NCI-H460 (cell line): ENCODE results near the gene SPATA3. TPM values are rescaled to one million over a fixed set of nuclear protein-coding genes. Genes with fewer than 3 reads are reported as not detected.
"Not testable (repeated sequence)": the region's sequence is repeated elsewhere in the genome, so short reads cannot be mapped to it uniquely, and the experiment has no call there.

Source experiments
- DNase-seq: peaks from one replicate; pipeline ENCODE4 v3.0.0-alpha.2; 2016; ENCODE audit warnings: low read depth; ENCODE audit errors: extremely low read depth
- total RNA-seq: library from RNA; depleted of rRNA; stranded (reverse); fragments of >200 nt; shearing (Covaris generic); gene quantifications from 2 replicates; pipeline ENCODE4 v1.2.3, GENCODE V29; 2014

SPATA3 gene
- total RNA-seq, 1 experiment from 2014 or later, result not detected

DNA sequence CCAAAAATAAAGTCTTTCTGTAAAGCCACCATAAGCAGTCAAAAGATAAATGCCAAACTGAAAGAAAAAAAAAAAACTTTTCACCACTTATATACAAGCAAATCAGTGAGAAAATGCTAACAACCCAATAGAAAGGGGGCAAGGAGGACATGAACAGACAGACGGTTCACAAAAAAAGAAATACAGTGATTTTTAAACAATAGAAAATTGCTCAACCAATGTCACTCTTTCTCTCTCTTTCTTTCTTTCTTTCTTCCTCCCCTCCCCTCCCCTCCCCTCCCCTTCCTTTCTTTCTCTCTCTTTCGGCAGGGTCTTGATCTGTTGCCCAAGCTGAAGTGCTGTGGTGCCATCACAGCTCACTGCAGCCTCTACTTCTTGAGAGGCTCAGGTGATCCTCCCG lies 28.8 kb upstream of the SPATA3 start:
- DNase-seq, result no peak

DNA sequence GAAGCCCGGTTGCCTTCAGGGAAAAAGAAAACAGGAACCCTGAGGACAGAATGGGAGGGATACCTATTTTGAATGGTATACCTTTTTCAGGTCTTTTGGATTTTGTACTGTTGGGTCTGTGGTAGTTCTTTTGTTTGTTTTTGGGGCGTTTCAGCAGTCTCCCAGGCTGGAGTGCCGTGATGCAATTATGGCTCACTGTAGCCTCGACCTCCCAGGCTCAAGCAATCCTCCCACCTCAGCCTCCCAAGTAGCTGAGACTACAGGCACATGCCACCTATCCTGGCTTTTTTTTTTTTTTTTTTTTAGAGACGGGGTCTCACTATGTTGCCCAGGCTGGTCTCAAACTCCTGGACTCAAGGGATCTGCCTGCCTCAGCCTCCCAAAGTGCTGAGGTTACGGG lies 27.6 kb upstream of the SPATA3 start:
- DNase-seq, result not testable (repeated sequence)

DNA sequence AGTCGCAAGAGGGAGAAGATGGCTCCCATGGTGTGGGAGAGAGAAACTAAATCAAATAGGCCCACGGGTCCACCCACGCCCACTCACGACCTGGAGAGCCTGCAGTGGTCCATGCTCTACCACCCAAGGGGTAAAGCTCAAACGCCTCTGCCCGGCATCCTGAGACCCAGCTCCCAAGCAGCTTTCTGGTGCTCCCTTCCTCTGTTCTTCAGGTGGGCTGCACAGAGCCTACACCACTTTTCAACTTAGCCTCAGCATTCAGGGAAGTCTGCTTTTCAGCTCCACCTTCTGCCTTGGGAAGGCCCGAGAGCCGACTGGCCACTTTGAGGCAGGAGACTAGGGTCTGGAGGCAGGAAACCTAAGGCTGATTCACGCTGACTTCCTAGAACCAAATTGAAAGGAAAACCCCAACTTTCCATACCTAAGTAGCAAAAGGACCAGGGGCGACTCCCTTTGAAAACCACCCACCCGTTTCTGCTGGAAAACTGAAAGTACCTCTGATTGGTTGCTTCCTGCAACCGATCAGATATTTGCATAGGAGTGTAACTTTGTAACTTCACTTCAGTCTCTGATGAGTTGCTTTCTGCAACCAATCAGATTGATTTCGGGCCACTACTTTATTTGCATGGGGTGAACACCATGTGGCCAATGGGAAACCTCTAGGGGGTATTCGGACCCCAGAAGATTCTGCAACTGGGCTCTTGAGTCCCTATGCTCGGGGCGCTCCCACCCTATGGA lies 26.8 kb upstream of the SPATA3 start:
- DNase-seq, result no peak

DNA sequence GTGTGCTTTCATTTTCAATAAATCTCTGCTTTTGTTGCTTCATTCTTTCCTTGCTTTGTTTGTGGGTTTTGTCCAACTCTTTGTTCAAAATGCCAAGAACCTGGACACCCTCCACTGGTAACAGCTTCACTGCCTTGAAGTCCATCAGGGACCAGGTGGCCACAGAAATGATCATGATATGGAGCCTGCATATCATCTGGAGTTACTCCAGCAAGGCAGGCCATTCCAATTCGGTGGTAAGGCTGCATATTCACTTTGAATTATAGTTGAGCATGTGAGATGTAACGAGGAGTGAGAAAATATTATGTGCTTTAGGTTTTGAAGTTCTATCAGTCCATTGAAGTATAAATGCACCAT lies 26.3 kb upstream of the SPATA3 start:
- no peak for DNase-seq

DNA sequence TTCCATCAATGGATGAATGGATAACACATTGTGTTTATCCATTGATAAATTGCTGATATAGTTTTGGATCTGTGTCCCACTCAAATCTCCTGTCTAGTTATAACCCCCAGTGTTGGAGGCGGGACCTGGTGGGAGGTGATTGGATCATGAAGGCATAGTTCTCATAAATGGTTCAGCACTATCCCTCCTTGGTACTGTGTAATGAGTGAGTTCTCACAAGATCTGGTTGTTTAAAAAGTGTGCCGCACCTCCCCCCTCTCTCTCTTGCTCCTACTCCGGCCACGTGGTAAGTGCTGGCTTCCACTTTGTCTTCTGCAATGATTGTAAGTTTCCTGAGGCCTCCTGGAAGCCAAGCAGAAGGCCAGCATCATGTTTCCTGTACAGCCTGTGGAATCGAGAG lies 23.9 kb upstream of the SPATA3 start:
- no peak for DNase-seq

DNA sequence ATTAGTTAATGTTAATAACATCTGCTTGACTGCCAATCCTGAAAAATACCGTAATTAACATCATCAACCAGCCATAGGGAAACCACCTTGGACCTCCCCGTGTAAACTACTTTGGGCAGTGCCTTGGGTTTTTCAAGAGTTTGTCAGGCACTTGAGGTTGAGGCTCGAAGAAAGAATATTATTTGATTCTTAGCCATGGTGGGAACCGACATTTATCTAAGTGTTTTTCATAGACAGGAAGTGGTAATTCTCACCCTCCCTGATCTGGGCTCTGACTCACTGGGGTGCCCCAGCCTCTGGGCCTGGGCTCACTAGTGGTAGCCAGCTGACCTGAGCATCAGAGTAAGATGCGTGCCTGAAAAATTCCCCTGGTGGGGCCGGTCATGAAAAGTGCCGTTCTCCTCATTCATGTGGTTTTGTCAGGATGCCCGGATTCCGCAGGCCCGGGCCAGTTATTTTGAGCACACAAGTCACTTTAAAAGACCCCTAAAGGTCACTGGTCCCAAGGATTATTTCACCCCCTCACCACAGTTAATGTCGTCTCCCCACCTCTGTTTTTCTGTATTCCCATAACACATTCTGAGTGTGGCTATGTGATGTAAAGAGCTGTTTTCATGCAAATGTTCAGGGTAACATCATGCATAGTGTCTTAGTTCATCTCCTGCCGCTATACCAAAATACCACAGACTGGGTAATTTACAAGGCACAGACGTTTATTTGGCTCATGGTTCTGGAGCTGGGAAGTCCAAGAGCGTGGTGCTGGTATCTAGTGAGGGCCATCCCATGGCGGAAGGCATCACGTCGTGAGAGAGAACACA lies 21.6 kb upstream of the SPATA3 start:
- no peak for DNase-seq

DNA sequence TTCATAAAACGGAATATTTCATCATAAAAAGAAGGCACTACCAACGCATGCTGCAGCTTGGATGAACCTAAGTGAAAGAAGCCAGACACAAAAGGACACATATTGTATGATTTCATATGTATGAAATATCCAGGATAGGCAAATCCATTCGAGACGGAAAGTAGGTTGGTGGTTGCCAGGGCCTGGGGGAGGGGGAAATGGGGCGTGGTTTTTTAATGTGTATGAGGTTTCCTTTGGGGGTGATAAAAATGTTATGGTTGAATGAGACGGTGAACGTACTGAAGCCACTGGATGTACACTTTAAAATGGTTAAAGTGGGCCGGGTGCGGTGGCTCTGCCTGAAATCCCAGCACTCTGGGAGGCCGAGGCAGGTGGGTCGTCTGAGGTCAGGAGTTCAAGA lies 20.0 kb upstream of the SPATA3 start:
- no peak for DNase-seq

DNA sequence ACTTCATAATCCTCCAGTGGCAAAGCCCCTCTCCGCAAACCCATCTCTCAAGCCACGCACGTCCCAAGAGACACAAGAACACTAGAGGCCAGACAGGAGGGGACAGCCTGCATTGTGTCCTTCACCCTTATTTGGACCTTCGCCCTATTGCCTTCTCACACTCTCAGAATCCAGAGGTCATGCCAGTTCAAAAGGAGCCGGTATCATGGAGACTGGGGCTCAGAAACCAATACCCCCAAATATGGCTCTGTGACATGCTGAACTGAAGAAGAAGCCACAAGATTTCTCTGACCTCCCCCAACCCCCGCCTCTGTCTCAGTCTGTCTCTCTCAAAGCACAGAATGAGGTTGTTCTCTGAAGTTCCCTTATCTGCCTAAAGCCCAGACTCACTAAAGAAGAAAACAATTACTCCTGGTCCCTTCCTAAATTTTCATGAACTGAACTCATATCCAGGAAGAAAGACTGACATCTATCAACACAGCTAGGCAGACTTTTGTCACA lies 19.2 kb upstream of the SPATA3 start:
- DNase-seq, result no peak

DNA sequence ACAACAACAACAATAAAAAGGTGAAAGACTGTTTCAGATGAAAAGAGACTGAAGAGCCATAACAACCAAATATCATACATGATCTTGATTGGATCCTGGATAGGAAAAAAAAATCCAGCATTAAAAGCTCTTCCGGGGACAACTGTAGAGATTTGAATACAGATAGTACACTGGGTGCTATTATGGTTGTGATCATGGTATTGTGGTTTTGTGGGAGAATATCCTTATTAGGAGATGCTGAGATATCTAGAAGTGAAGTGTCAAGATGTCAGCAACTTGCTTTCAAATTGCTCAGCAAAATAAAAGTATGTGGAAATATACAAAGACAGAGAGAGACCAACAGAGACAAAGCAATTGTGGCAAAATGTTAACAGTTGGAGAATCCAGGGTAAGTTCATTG lies 15.5 kb upstream of the SPATA3 start:
- DNase-seq, result no peak

DNA sequence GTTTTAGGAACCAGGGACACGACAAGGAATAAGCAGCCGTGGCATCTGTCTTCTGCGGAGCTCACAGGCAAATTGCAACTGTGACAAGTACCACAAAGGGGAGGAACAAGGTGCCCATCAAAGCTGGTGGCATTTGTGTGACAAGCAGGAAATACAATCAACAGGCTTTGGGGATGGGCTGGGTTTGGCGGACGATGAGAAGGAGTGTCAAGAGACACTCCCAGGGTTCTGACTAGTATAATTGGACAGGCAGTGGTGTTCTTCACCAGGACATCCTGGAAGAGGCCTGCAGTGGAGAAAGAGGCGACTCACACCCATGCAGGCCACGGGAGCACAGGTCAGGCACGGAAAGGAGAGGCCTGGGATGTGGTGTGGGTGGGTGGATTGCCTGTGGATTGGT lies 14.2 kb upstream of the SPATA3 start:
- DNase-seq, result no peak

DNA sequence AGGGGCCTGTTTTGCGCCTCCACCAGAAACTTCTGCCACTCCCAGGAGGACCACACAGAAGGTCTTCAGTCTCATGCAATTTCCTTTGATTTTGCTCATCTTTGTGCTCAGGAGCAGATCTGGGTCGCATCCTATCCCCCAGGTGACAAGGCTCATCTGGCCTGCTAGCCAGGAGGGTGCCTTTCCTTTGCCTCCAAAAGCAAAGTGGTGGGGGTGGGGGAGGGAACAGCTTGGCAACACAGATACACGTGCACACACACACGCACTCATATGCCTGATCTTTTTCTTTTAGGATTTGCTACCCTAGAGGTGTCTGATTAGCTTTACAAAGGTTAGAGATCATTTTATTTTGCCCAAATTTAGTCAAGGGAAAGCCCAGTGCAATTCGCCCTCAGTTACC lies 13.8 kb upstream of the SPATA3 start:
- DNase-seq, result no peak

DNA sequence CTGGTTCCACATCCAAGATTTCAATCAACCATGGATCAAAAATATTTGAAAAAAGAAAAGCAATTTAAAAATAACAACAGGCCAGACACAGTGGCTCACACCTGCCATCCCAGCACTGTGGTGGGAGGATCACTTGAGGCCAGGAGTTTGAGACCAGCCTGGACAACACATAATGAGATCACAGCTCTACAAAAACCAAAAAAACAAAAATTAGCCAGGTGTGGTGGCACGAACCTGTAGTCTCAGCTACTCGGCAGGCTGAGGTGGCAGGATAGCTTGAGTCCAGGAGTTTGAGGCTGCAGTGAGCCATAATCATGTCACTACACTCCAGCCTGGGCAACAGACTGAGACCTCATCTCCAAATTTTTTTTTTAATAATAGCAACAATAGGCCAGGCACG lies 13.4 kb upstream of the SPATA3 start:
- no peak for DNase-seq

DNA sequence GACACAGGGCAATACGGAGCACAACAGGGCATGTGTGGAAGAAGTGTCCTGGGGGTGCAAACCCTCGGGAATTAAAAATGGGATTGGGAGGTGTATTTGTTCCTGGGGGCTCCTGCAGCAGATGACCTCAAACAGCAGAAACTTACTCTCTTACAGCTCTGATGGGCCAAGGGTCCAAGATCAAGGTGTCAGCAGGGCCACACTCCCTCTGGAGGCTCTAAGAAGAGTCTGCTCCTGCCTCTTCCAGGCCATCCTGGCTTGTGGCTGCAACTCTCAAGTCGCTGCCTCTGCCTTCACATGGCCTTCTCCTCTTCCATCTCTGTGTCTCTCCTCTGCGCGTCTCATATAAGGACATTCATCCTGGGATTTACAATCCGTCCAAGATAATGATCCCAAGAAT lies 12.4 kb upstream of the SPATA3 start:
- no peak for DNase-seq

DNA sequence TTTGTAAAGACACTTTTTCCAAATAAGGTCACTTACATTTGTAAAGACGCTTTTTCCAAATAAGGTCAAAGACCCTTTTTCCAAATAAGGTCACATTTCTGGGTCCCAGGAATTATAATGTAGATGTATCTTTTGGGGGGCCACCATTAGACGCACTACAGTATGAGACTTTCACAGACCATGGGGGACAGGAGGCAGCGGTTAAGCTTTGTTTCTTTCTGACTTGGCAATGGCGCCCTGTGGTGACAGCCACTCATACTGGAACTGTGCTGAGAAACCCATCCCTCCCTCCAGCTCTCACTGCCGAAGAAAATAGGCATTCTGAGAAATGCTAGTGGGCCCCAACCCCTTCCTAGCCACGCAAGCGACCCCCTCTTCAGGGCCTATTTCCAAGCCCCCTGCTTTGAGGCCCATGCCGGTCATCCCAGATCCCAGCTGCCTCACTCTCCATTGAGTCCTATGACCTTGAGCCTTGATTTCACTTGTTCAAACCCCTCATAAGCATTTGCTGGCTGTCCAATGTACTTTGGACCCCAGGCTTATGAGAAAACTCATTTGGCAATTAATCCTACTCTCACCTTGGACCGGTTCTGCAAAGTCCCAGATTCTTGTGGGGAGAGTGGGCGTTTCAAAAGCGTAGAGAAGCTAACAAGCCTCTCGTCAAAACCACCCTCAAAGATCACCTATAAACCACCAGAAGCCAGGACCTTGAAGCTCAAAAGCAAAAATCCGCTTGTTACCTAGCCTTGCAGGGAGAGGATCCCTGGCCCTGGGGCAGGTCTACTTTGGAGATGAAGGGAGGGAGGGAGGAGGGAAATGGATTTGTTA lies 11.3 kb upstream of the SPATA3 start:
- no peak for DNase-seq

DNA sequence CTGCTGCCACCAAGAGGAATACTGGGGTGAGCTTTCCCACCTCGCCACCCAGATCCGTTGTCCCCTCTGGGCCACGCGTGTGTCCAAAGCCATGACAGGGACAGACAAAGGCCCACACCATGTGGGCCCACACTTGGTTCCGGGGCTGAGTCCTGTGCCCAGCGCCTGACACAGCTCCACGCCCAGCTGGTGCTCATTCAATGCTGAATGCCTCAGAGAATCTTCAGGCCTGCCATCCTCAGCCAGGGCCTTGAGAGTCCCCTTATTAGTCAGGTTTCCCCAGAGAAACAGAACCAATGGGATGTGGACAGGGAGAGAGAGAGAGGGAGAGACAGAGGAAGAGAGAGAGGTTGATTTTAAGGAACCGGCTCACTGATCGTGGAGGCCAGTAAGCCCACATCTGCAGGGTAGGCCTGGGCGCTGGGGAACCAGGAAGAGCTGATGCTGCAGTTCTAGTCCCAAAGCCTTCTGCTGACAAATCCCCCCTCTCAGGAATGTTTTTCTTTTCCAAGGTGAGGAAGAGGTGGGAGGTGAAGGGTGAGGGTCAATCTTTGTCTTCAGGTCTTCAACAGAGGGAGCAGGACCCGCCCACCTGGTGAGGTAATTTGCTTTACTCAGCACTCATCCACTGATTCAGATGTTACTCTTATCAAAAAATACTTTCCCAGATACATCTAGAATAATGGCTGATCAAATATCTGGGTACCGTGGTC lies 10.2 kb upstream of the SPATA3 start:
- no peak for DNase-seq

DNA sequence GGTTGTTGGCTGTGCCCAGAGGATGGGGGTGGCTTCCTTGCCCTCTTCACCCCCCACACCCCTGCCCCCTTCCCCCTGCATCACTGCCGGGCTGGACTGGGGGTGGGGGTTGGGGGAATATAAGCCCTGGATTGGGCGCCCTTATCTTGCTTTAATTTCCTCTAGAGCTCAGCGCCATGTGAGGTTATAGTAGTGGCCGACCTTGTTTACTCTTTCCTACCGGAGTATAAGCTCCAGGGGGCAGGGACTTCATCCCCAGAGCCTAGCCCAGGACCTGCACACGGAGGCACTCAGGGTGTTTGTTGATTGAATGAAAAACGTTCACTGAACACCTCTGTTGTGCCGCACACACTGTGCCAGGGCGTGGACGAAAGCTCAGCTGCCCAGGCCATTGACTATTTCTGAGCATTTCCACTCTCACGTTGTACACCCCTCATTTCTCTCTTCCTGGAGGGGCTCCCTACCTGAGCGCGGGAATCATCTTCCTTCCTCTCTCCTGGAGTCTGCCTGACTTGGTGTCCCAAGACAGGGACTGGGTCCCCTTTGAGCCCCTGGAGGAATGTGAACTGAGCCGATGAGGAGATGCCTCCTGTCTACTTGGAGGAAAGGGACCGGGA lies 9.3 kb upstream of the SPATA3 start:
- DNase-seq, result no peak

DNA sequence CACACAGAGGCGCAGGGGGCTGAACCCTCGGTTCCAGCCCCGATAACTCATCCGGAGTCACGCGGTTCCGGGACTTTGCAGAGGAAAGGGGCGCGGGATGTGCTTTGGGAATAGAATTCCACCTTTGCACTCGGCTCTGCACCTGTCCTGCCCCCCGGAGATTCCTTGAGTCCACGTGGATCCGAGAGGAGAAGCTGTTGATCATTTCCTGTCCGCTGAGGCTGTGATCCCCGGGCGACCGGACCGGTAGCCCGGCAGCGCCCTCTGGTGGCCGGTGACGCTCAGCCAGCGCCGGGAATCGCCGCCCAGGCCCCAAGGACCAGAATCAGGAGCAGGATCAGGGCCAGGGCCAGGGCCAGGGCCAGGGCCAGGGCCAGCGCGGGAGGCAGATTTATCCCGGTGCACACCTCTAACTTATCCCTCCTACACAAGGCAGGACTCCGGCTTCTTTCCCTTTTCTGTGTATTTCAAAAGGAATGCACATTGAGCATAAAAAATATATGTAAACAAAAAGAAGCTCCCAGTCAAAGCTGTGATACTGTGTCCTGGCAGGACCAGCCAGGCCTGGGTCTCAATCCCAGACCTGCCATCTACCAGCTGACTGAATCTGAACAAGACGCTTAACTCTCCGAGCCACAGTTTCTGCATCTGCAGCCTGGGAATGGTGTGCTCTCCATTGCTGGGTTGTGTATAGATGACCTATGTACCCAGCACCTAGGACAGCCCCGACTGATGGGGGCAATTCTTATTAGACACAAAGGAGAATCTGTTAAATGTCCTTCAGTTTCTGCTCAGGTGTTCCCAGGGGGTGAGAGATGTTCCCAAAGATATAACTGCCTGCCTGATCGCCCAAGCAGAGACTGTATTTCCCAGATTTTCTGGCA lies 8.5 kb upstream of the SPATA3 start:
- peak; percentile 71 for DNase-seq

DNA sequence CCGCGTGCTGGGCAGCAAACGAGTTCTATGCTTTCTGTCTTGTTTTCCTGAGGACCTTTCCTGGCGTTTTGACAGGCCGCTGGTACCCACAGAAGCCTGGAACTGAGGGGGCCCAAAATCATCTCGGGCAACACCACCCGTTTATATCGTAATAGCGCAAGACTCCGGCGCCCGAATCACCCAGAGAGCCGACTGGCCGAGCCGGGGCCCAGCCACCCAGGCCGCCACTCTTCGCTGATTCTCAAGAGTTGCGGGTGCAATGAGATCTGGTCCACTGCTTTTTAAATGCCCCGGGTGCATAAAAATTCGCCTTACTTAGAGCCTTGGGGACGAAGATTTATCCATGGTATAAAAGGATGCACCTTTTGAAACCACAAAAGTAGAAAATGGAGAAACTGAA lies 6.2 kb upstream of the SPATA3 start:
- DNase-seq, result no peak
